ENCODE results near the gene DYRK3. TPM values are rescaled to one million over a fixed set of nuclear protein-coding genes. Genes with fewer than 3 reads are reported as not detected.
A peak's percentile ranks its signal among the peaks of the same experiment; 100 is the strongest.

The DYRK3 gene
- total RNA-seq, 1 donor from 2014 or later, result 23.6 TPM

DNA sequence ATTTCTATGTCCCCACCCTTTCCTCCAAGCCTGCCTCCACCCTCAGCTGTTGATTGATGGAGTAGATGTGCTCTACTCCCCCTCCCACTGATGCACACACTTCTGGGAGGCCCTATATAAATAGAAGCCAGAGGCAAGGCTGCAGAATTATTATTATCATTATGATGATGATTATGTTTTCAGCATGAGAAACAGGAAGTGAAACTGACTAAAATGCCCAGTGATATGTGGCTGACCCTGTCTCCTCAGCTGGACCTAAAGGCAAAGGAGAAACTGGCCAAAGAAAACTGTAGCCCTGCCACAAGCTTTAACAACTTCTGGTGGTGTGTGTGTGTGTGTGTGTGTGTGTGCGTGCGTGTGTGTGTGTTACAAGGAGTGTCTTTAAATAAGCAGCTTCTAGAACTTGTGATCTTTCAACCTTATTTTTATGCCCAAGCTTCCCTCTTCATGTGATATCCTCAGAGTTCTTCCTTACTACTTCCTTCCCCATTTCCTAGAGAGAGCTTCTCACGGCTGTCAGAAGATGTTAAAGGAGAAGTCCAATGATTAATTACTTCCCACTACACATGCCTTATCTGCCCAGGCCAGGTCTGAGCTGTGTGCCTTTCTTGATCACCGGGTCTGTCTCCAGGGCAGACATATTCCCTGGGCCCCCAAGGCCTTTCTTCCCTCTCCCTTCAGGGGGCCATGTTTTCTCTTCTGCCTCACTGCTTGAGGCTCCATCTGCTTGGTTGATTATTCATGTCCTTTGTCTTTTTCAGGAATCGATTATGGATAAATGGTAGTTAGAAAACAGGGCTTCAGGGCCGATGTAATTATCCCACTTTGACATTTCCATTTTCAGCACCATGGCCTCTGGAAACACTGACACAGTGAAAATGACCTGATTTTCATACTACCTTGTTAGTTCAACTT is 37.8 kb downstream of the DYRK3 start:
- DNase-seq (no peak), ATAC-seq (ENCODE audit: poor library complexity) (peak; percentile 38)
- intact Hi-C loops (cut with DNase I), result no loop called here

DNA sequence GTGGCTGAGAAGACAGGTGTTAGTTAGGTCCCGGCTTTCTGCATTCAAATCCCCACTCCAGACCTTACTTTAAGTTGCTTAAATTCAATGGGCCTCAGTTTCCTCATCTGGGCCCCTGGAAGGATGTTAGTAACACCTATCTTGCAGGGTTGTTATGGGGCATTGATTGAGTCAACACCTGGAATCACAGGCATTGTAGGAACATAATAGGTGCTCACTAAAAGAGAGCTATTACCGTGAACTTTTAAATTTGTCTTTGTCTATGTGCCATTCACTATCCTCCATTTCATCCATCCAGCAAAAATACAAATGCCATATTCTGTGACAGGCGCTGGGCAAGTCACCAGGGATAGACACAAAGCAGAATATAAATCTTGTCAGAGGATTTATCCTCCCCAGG is 38.9 kb downstream of the DYRK3 start:
- no peak for DNase-seq
- intact Hi-C loops (cut with DNase I), result no loop called here
- ATAC-seq (ENCODE audit: poor library complexity), result no peak

DNA sequence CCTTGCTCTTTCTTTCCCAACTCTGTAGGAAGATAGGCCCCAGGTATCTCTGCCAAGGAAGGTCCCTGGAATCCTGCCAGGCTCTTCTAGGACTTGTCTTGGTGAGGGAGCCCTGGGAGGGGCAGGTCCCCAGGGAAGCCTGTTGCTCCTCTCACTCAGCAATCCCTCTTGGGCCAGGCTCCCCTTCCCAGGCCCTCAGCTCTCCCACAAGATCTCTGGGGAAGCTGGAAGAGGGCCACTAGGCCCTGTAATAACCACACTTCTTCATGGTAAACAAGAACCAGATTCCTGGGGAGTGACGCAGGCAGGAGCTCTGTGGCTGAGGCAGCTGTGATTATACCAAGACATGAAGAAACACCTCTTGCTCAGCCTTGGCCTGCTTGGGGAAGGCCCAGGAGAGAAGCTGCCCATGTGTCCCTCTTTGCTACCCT is 39.4 kb downstream of the DYRK3 start:
- DNase-seq, result no peak
- intact Hi-C loops (cut with DNase I), result no loop called here

DNA sequence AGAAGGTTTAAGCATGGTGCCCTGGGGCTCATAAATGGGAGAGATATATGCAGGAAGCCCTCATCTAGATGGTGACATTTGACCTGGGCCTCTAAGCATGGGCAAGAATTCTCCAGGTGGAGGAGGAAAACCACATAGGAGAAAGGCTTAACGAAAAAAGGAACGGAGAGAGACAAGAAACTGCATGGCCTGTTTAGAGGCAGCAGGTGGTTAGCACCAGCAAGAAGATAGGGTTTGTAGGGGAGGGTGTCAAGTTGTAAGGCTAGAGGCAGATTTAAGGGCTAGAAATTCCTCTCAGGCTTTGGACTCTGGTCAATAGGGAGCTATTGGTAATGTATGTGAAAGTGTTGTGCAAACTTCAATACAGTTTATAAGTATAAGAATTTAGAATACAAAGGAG is 41.2 kb downstream of the DYRK3 start:
- DNase-seq, result no peak
- no peak for ATAC-seq (ENCODE audit: poor library complexity)

More for the DNA sequence above, 39.4 kb downstream of the DYRK3 start:
- ATAC-seq (ENCODE audit: poor library complexity), result peak; percentile 46

DNA sequence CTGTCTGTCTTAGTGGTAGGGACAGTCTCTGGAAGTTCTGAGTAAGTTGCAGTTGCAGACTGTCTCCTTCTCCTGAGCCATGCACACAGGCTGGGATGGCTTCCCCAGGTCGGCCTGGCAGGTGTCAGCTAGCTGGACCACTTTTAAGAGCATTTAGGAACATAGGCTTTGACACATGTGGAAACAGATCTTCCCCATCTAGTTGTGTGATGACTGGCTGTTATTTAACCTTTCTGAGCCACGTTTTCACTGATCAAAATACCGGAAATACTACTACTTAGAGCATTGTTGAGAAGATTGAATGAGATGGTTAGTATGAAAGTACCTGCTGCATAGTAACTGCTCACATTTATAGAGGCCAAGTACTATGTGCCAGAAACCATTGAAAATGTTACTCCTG is 43.2 kb downstream of the DYRK3 start:
- no peak for ATAC-seq (ENCODE audit: poor library complexity)
- DNase-seq, result no peak
- intact Hi-C loops (cut with DNase I), result no loop called here

More for the DNA sequence above, 41.2 kb downstream of the DYRK3 start:
- intact Hi-C loops (cut with DNase I), result no loop called here

DNA sequence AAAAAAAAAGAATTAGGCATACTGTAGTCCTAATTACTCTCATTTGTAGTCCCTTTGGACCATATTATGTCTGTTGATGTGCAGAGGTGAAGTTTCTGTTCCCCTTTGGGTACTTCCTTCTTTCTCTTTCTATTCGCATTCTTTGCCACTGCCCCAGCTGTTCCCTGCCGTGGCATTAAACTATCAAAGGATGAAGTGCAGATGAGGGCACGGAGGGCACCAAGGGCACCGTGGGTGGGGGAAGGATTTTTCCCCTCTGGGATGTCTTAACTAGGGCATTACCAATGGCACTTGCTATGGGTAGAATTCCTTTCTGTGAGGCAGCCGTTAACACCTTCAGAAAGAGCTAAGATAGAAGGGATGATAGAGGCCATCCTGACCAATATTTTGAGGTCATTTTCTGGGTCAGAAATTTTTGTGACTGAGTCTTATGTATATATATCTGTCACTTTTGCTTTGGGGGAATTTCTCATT is 44.4 kb downstream of the DYRK3 start:
- ATAC-seq (ENCODE audit: poor library complexity) (no peak), DNase-seq (no peak)
- intact Hi-C loops (cut with DNase I), result no loop called here

DNA sequence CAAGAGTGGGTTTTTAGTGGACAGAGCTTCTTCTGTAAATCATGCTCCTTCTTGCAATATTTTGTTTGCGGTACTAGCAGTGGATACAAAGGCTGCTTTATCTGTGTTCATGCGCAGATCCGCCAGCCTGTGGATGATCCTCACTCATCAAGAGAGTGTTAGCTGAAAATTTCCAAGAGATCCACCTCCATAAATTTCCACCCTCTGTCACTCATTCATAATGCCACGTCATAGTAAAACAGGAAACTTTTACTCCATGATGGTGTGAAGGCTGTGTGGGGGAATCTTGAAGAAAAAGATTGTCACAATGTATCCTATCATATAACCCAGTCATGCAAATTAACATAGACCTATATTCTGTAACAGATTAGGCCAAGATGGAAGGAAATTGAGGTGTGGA is 44.9 kb downstream of the DYRK3 start:
- intact Hi-C loops (cut with DNase I), result no loop called here
- DNase-seq (no peak), ATAC-seq (ENCODE audit: poor library complexity) (no peak)

DNA sequence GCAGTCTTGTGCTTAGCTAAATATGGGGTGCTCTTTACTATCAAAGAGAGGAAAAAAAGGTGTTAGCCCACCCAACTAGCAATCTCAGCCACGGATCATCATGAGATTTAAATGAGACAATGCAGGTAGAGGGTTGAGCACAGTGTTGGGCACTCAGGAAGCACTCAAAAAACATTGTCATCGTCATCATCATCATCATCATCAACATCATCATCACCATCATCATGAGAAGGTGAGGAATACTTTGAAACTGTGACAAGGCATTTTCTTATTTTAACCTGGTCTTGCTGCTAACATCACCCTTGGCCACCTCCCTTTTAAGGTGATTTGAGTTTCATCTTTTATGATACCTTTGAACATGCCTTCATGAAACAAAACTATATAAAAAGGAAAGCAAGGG is 46.0 kb downstream of the DYRK3 start:
- DNase-seq (no peak), ATAC-seq (ENCODE audit: poor library complexity) (no peak)
- intact Hi-C loops (cut with DNase I), result no loop called here

DNA sequence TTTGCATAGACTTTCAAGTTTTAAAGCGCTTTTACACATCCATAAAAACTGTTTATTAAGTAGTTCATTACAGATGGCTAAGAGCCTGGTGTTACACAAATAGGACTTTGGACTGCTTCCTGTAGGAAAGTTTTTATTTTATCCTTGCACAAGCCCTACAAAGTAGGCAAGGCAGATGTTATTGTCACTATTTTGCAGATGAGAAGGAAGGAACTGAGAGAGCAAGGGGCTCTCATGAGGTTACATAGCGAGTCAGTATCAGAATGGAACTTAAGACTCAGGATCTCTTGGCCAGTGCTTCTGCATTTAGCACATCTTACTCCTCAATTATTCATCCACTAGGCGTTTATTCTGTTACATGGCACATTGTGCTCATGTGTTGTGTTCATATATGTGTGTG is 46.8 kb downstream of the DYRK3 start:
- ATAC-seq (ENCODE audit: poor library complexity) (no peak), DNase-seq (no peak)
- intact Hi-C loops (cut with DNase I), result no loop called here

DNA sequence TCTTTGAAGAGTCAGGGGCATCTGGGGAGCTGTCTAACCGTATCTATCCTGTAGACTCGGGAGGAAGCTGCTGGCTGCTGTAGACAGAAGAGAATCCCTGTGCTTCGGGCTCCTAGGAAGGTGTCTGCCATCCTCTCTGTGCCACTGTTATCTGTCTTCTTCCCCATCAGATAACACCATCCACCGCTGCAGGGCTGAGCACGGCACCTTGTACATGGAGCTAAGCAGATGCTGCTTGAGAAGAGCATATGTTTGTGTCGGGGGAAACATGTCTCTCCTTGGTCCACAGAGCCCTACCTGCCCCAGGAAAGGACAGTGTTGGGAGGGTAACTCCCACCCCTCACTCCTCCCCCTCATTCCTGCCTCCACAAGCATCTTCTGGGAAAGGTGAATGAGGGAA is 48.0 kb downstream of the DYRK3 start:
- ATAC-seq (ENCODE audit: poor library complexity) (no peak), DNase-seq (no peak)
- intact Hi-C loops (cut with DNase I), result no loop called here

DNA sequence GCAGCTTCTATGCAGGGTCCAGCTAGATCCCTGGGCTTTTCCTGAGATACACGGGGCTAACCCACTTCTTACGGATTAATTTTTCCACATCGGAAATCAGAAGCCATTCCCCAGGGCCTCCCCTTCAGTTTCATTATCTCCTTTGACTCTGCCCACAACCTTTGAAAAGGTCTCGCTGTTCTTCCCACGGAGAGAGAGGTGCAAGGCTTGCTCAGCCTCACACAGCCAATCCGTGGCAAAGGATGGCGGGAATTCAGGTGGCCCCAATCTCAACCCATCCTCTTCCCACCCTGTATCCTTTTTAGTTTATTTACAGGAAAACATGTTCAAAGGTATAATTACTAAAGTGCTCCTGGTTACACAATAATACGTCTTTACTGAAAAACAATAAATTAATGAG is 48.7 kb downstream of the DYRK3 start:
- intact Hi-C loops (cut with DNase I), result no loop called here
- ATAC-seq (ENCODE audit: poor library complexity), result no peak

DNA sequence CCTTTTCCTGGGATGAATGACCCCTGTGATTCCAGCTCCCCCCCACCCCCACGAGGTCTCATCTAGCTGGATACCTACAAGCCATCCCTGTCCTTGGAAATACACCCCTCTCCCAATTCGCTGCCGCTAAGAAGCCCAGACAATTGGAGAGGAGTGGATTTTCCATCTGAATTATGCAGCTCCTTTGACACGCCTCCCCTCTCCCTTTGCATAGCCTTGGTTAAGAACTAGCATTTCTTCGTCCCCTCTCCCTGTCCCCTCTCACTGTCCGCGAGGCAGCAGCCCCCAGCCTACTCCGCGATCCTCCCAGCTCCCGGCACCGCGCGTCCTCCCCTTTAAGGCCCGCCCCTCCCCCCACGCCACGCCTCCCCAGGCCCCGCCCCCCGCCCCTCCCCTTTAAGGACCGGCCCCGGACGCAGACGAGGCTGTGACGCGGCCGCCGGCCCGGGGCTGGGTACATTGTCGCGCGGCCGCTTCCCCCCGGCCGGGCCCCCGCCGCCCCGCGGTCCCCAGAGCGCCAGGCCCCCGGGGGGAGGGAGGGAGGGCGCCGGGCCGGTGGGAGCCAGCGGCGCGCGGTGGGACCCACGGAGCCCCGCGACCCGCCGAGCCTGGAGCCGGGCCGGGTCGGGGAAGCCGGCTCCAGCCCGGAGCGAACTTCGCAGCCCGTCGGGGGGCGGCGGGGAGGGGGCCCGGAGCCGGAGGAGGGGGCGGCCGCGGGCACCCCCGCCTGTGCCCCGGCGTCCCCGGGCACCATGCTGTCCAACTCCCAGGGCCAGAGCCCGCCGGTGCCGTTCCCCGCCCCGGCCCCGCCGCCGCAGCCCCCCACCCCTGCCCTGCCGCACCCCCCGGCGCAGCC is 49.4 kb downstream of the DYRK3 start, which contains the start of gene MAPKAPK2:
TSS of gene MAPKAPK2 (plus strand) at position 428 of the 856 bp plus-strand sequence. CDS start at position 753, 325 bp downstream.
- peak; percentile 72 for ATAC-seq (ENCODE audit: poor library complexity)
- DNase-seq, result peak; percentile 89
- intact Hi-C loops (cut with DNase I), result loop anchor here (5.0 kb wide), 1 partner anchor 38 kb away; no protein-coding TSS in a partner anchor

More for the DNA sequence above, 48.7 kb downstream of the DYRK3 start:
- no peak for DNase-seq

DNA sequence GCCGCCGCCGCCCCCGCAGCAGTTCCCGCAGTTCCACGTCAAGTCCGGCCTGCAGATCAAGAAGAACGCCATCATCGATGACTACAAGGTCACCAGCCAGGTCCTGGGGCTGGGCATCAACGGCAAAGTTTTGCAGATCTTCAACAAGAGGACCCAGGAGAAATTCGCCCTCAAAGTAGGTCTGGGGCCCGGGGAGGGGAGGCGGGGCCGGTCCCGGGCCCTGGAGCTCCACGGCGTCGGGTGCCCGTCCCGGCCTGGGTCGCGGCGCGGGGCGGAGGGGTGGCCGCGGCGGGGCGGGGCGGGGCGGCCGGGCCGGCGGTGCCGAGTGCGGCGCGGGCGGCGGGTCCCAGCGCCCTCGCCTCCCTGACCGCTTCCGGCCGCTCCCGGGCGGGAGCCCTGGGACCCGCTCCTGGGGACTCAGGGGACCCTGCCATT is 50.0 kb downstream of the DYRK3 start:
- ATAC-seq (ENCODE audit: poor library complexity) (peak; percentile 38), DNase-seq (no peak)
- intact Hi-C loops (cut with DNase I), result loop anchor here (5.0 kb wide), 1 partner anchor 37 kb away; no protein-coding TSS in a partner anchor

DNA sequence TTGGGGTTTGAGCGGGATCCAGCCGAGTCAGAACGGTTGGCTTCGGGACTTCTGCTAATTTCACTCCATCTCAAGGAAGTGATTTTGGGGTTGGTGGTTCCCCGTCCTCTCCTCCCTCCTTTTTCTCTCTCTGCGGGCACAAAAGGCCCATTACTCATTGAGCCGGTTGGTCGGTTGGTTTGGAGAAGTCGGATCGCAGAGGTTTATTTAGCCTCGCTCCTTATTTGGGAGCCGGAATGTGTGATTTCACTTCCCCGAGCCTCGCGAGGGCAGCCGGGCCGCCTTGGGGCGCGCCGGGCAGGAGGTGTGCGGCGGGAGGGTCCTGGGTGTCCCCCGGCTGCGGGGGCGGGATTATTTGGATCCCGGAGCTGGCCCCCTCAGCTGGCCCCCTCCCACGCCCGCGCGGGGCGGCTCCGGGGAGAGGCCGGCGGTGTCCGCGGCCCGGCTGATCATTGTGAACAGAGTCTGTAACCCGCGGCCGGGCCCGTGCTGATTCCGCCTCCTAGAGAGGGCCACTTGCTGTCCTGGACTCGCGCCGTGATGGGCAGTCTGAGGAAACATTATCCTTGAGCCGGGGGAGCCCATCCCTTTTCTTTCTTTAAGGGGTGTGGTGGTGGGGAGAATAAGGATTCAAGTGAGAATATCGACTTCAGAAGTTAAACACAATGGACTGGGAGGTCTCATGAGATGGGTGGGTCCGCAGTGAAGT is 50.6 kb downstream of the DYRK3 start:
- intact Hi-C loops (cut with DNase I), result loop anchor here (5.0 kb wide), 1 partner anchor 36 kb away; no protein-coding TSS in a partner anchor
- ATAC-seq (ENCODE audit: poor library complexity), result peak; percentile 66
- DNase-seq, result peak; percentile 80

DNA sequence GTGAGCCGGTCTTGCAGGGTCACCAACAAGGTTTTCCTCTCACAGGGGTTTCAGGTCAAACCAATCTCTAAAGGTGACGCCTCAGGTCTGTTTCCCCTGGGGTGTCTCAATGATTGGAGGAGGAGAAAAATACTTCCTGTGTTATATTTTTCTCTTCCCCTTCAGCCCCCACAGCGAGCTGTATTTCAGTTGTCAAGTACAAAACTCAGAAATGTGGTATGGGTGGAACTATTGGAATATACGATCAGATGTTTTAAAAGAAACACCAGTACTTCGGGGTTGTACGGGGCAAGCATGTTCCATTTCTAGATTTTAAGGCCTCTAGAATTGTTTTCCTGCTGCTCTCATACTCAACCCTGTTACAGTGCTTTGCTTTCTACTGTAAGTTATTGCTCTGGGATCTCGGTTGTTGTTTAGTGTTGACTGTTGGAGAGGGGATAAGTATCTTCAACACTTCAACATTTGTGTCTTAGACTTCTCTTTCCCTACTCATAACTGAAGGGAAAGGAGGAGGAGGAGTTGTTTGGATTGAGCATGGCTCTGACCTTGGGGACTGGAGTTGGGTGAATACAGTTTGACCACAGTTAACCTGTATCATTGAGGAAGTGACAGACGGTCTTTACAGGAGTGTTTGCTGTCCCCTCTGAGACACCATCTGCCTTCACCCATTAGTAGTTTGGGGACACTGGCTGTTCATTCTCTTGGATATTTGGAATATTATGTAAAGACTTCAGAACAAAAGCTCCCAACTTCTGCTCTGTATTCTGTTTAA is 51.3 kb downstream of the DYRK3 start:
- ATAC-seq (ENCODE audit: poor library complexity) (no peak), DNase-seq (no peak)
- intact Hi-C loops (cut with DNase I), result loop anchor here (5.0 kb wide), 1 partner anchor 36 kb away; no protein-coding TSS in a partner anchor

DNA sequence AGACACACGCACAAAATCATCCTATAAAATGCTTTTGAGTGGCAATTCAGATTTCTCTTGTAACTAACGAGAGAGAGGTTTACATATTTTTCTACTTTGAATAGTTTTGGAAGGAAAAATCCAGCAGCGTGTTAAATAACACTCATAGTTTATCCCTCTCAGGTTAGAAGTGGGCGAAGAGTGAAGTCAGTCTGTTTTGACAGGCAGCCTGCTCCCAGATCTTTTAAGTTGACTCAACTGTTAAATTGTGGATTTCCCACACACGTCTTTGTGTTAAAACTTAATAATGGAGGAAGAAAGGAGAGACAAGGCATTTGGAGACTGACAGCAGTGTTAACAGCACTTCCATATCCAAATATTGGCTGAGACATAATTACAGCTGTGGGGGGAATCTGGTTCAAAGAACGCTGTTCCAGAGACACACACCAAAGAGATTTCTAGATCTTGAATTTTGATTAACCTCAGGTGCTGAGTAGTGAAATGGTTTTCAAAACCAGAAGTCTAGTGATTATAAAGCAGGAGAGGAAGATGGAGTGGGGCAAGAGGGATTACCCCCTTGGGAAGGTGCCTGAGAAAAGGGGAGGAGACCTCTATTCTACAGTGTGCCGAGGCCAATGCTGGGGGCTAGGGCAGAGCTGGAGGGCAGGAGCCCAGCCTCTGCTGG is 52.0 kb downstream of the DYRK3 start:
- intact Hi-C loops (cut with DNase I), result loop anchor here (5.0 kb wide), 1 partner anchor 35 kb away; no protein-coding TSS in a partner anchor
- DNase-seq (no peak), ATAC-seq (ENCODE audit: poor library complexity) (no peak)

DNA sequence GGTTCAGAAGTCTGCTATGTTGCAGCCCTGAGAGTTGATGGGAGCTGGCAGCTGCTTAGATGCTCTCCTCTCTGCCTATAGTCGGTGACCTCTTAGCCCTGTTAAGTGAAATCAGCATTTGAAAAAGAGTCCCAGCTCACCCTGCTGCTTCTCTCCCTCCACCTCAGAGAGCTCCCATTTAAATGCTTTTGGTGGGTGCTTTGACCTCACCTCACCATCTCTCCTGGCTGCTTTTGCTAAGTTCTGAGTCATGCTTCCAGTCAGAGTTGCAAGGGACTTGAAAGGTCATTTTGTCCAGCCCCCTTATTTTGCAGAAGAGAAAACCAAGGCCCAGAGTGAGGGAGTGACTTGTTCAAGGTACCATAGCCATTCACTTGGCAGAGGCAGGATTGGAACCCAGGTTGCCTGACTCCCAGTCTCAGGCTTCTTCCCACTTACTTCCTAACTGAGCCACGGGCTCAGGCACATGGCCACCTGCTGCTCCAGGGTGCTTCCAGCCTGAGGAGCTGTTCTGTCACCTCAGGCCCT is 52.6 kb downstream of the DYRK3 start:
- DNase-seq, result no peak
- intact Hi-C loops (cut with DNase I), result loop anchor here (5.0 kb wide), 1 partner anchor 34 kb away; no protein-coding TSS in a partner anchor
- ATAC-seq (ENCODE audit: poor library complexity), result no peak

Measured in Right ventricle myocardium superior (tissue), 1 donor.